PFSK-1 (cell line): ENCODE data around the gene GAMT.

Source experiments
- FOXP2 ChIP-seq: optimal IDR thresholded peaks from 2 replicates; pipeline ENCODE3; 2011; ENCODE audit warnings: borderline replicate concordance, control low read depth, inconsistent platforms; ENCODE audit not compliant: insufficient read depth; ENCODE audit errors: extremely low read length, extremely low read depth
- POLR2AphosphoS5 ChIP-seq: IDR thresholded peaks from 2 replicates; pipeline ENCODE4 v1.6.1; 2012; ENCODE audit warnings: low read depth, mild to moderate bottlenecking, control low read depth, low read length, moderate library complexity
- REST ChIP-seq, 2 experiments: IDR thresholded peaks; 2 replicates each; pipeline versions ENCODE4 v1.6.1 to v1.8.0; 2011 to 2012; ENCODE audit warnings: low read depth in 2 of 2, low read length in 2 of 2, control low read depth in 1 of 2, inconsistent platforms in 1 of 2, mild to moderate bottlenecking in 1 of 2, moderate library complexity in 1 of 2; ENCODE audit not compliant: insufficient read depth in 1 of 2

GRCh38 chr19:1393841-1394240 is 7.5 kb downstream of the GAMT start:
- peak; percentile 18; the same call in 1 of the 2 replicates for TF ChIP-seq POLR2AphosphoS5
- no peak for TF ChIP-seq FOXP2
- TF ChIP-seq REST (IDR thresholded peaks at IDR 0.05; ENCODE audit: insufficient read depth in 1 of 2, low read depth in 2 of 2, low read length in 2 of 2) = no peak
